ENCODE results near the gene ZFHX3.
A peak's percentile ranks its signal among the peaks of the same experiment; 100 is the strongest.

Gene ZFHX3

DNA sequence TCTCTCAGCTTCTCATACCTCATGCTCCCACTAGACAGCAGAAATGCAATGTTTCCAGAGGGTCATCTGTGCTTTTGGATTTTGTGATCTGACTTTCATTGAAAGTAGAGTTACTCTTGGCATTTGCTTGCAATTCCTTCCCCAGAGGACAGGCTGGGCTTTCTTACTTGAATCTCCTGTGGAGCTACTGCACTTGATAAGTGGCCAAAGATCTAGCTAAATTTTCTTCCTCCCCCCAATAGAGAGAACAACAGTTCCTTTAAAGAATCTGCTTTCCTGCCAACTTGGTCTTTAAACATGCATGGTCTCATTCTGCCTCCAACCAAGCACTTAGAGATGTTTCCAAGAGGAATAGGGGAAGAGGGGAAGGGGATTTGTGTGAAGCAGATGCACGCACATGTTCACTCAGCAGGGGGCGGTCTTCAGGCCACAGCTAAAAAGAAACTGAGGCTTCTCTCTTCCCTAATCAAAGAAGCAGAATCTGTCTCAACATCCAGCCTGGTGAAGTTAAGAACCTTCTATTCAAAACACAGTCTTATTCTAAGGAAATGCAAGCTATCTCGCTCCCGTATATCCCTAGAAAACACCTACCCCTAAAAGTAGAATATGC lies 229.6 kb downstream of the ZFHX3 start:
- DNase-seq, result no peak

DNA sequence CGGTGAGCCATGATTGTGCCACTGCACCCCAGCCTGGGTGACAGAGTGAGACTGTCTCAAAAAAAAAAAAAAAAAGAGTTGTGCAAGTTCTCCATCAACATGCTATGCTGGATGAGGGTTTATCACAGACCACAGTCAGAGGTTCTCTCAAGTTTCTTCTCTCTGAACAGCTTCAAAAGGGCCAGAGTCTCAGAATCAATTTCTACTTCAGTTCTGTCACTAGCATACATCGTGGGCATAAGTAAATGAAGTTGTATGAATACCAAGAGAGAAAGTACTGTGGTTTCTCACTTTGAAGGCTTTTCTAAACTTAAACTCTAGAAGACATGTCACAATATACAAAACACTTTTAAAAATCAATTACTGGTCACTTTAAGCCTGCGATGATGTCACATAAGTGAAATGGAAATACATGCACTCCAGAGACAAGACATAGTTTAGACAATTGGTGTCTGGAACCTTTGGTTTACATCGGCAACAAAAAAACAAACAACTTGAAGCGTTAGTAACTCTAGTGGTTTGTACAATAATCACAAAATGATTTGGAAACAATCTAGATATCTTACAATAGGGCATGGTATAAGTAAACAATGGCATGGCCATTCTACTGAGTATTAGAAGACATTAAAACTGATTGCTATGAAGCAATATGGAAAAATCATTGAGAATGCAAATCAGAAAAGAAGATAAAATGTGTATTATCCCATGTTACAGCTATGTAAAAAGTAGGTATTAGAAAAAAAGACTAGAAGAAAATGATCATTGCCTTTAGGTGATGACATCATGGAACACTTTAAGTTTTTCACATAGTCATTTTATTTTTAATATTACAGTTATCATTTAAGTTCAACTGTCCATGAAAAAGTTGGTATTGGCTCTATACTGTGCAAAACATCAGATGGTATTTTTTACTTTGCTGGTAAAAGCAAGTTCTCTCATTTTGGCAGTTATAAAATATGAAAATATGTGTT lies 232.3 kb downstream of the ZFHX3 start:
- no peak for DNase-seq

- no peak for DNase-seq
These were observed 233.7 kb downstream of the ZFHX3 start for GRCh38 chr16:72814226-72814625.

- DNase-seq, result no peak
These were observed 235.3 kb downstream of the ZFHX3 start for GRCh38 chr16:72812672-72813071.

DNA sequence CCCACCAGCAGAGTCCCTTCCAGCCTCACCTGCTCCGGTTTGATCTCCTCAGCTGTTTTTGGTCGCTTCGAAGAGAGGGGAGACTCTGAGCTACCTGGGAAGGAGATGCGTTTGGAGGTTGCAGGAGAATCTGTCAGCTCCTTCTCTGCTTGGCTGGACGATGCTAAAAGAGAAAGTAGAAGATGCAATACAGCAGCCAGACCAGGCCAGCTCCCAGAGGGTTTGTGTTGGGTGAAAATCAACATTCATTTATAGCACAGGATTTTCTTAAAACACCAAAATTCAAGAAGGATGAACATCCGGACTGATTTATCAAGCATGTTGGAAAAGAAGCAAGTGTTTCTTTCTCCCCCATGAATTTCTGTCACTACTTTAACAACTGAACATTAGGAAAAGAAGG lies 236.1 kb downstream of the ZFHX3 start:
- DNase-seq, result no peak

- DNase-seq, result no peak
These were observed 236.7 kb downstream of the ZFHX3 start for GRCh38 chr16:72811188-72811720.

DNA sequence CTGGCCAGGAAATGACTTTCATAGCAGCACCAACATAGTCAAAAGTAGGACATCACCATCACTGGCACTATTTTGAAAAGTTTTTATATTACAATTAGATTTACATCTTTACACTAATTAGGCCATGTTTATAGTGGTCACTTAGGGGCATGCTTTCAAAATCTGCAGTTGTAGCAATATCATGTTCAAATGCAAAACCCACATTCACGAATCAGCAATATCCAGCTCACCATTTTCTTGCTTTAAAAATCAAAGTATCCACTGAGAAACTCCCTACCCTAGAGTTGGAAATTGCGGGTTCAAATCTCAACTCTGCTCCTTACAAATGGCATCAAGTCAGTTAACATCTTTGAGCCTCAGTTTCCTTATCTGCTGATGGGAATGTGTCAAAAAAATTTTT lies 237.4 kb downstream of the ZFHX3 start:
- DNase-seq, result no peak

- DNase-seq, result no peak
These were observed 238.5 kb downstream of the ZFHX3 start for GRCh38 chr16:72809446-72809845.

- DNase-seq, result no peak
These were observed 239.2 kb downstream of the ZFHX3 start for GRCh38 chr16:72808754-72809153.

DNA sequence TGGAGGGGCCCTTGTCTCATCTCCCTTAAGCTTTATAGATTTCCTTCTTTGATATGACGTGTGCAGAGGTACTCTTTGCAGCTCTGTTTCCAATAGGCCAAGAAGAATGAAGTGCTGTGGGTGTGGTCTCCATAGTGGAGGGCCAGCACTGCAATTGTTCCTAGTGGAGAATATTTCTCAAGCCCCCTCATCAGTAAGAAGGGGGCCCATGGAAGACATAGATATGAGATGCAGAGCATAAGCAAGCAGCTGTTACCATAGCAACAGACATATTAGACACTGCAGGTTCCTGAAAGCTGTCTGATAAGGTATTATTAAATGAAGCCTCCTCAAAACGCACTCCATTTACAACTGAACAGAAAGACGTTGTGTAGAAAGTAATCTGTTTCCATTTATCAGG lies 240.7 kb downstream of the ZFHX3 start:
- DNase-seq, result no peak

DNA sequence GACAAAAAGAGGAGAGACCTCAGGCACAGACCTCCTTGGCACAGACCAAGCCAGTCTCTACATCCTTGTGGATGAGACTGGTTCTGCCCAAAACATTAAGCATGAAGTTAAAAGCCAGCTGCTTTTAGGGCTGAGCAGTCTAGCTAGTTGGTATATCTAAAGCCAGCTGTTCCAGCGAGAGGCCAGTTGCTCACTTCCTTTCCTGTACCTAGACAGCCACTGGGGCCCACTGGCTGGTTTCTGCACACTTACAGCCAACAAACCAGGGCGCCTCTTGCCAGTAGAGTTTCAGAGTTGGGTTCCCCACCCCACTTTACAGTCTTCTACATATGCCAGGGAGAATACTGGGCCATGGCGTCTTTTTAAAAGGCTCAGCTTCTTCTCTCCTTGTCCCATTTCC lies 242.4 kb downstream of the ZFHX3 start:
- no peak for DNase-seq

DNA sequence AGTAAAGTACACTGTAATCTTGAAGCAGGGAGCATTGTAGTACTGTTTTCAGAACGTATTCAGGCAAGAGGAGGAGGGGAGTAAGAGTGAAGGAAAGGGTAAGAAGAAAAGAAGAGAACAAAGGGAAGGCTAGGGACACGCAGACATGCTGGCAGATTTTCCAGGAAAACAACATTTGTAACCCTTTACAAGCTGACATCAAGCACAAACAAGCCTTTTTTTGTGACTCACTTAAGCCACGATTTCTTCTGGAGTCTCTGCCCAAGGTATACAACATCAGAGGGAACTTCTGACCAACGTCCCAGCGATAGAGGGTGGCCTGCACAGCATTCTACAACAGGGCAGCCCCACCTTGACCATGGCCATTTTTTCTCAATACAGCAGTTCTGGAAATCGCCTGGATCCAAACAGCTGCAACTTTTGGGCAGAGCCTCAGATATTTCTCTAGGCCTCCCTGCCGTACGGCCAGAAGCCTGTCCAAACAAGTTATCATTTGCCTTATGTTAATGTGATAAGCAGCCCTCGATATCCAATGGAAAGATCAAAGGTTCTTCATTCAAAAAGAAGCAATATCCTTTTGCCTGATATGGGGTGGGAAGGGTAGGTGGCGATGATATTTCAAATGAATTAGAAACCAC lies 247.3 kb downstream of the ZFHX3 start:
- no peak for DNase-seq

DNA sequence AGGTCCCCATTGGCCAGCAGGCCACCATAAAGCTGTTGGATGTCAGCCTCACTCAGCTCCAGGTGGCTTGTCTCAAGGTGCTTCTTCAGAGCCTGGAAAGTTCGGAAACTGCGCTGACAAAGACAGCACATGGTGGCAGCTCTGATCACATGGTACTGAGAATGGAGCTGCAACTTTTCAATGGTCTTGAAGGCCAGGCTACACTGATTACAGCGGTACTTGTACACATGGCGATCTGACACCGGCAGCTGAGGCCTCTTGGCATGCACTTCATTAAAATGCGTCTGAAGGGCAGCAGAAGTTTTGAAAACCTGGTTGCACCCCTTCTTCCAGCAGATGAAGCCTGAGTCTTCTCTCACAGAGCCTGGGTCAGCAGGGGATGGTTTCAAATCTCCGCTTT lies 249.7 kb downstream of the ZFHX3 start:
- no peak for DNase-seq

DNA sequence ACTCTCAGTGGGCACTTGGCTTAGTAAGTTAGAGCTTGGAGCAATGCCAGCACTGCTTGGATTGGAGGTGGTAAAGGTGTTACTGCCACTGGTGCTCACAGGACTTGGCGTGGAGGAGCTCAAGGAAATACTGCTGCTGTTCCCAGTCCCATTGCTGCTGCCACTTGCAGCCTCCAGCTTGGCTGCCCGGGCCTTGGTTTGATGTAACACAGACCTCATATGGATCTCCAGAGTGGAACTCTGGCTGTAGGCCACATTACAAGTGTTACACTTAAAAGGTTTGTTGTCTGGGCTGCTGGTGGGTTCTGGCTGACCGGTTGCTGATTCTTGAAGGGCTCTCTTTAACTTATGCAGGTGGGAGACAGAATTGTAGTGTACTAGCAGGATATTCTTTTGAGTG lies 250.3 kb downstream of the ZFHX3 start:
- peak; percentile 80 for DNase-seq

- no peak for DNase-seq
These were observed 251.7 kb downstream of the ZFHX3 start for GRCh38 chr16:72796222-72796621.

DNA sequence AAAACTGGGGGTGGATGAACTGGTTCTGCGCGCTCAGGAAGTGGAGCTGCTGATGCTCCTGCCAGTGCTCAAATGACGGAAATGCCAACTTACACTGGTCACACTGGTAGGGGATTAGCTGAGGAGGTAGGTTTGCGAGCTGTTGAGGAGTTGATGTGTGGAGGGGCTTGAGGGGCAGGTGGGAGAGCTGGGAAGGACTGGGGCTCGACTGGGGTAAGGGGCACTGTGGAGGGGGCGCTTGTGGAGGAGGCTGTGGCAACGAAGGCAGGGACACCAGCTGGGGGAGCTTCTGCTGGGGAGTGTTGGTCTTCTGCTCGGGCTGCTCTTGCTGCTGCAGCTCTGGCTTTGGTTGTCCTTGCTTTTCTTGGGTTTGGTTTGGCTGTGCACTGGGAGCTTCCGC lies 252.9 kb downstream of the ZFHX3 start:
- no peak for DNase-seq

GRCh38 chr16:72794319-72794718 lies 253.6 kb downstream of the ZFHX3 start:
- no peak for DNase-seq

DNA sequence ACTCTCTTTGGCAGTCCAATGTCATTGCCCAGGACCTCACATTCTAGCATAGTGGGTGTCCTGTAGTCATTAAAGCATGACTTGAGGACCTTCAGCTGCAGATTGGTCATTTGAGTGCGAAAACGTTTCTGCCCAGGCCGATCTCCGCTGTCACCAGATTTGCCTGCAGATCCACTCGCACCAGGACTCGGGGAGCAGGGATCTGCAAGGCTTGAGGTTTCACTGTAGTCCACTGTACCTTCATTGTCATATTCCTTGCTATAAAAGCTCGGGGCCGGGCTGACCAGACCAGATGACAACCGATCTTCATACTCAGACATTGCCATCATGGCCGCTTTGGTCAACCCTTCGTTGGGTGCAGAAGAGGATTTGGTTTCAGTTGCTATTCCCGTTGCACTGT lies 254.2 kb downstream of the ZFHX3 start:
- DNase-seq, result no peak

- DNase-seq, result no peak
These were observed 254.9 kb downstream of the ZFHX3 start for GRCh38 chr16:72793017-72793416.

DNA sequence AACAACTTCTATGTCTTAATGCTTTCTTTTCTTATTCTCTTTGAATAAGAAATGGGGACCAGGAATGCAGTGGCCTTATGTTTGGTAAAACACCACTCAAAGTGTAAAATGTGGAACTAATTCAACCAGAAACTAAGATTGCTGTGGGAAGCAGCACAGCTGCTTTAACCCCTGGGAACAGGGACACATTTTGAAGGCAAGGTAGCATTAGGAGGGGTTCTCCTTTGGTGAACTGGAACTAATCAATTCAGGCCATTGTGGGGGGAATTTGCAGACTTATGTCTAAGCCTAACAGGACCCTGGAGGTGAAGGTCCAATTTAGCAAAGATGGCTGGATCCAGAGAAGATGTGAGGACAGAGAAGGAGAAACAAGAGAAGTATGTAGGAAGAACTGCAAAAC lies 256.1 kb downstream of the ZFHX3 start:
- no peak for DNase-seq

- no peak for DNase-seq
These were observed 258.0 kb downstream of the ZFHX3 start for GRCh38 chr16:72789921-72790320.

DNA sequence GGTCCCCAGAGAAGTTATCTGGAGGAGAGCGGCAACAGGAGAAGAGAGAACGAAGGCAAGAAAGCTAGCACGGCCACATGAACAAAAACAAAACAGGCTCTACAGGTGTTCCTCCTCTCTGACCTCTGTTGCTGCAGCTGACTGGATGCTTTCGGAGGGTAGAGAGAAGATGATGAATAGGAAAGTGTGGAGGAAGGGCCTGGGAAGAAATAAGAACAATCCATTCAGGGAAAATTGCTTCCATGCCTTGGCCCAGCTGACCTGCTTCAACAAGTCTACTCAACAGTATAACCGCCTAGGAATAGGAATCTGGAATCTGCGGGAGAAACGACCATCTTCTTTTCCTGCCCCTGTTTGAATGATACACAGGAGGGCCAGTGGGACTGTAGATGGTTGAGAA lies 258.5 kb downstream of the ZFHX3 start:
- DNase-seq, result no peak

DNA sequence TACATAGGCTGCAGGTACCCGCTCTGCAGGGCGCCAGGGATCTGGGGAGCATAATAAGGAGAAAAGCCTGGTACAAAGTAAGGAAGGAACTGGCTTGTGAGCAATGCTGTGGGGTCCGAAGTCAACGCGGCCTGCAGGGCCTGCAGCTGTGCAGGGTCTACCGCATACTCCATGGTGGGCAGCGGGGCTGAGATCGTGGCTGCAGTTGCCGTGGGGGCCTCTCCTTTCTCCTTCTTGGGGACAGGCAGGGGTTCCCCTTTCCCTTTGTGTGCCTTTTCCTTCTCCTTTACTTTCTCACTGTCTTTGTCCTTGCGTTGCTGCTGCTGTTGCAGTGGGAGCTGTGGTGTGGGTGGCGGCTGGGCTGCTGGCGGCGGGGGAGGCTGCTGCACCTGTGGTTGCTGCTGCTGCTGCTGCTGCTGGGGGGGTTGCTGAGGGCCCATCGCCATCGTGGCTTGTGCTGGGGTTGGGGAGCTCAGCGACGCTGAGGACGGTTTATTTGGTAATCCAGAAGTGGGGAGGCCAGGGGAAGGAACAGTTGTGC lies 259.6 kb downstream of the ZFHX3 start:
- DNase-seq, result no peak
